Glomerular visceral epithelial cell (primary cell): Measurements from ENCODE around the gene PDE1A.
"Not testable (repeated sequence)": the region's sequence is repeated elsewhere in the genome, so short reads cannot be mapped to it uniquely, and the experiment has no call there.

Experiments used
- DNase-seq: peaks from one replicate; pipeline ENCODE4 v3.0.0-alpha.2; 2016; ENCODE audit errors: extremely low spot score

PDE1A gene

GRCh38 chr2:182406221-182406620 lies 20.6 kb downstream of the PDE1A start:
- DNase-seq, result no peak

GRCh38 chr2:182404975-182405561 lies 21.8 kb downstream of the PDE1A start:
- no peak for DNase-seq

- DNase-seq, result no peak
Observed at GRCh38 chr2:182404092-182404491, 22.7 kb downstream of the PDE1A start.

GRCh38 chr2:182393270-182393760 lies 33.5 kb downstream of the PDE1A start:
- DNase-seq, result no peak

GRCh38 chr2:182391443-182391842 lies 35.4 kb downstream of the PDE1A start:
- peak; percentile 30 for DNase-seq

GRCh38 chr2:182386267-182386880 lies 40.5 kb downstream of the PDE1A start:
- DNase-seq, result not testable (repeated sequence)

- DNase-seq, result no peak
Observed at GRCh38 chr2:182384860-182385259, 42.0 kb downstream of the PDE1A start.

GRCh38 chr2:182381225-182381624 lies 45.6 kb downstream of the PDE1A start:
- no peak for DNase-seq

GRCh38 chr2:182379241-182379640 lies 47.6 kb downstream of the PDE1A start:
- DNase-seq, result no peak

- no peak for DNase-seq
Observed at GRCh38 chr2:182378759-182379158, 48.1 kb downstream of the PDE1A start.

GRCh38 chr2:182377467-182377866 lies 49.4 kb downstream of the PDE1A start:
- no peak for DNase-seq

GRCh38 chr2:182375862-182376261 lies 51.0 kb downstream of the PDE1A start:
- no peak for DNase-seq

GRCh38 chr2:182372661-182373060 lies 54.2 kb downstream of the PDE1A start:
- DNase-seq, result peak; percentile 88

- no peak for DNase-seq
Observed at GRCh38 chr2:182368996-182369395, 57.8 kb downstream of the PDE1A start.

GRCh38 chr2:182368446-182368845 lies 58.4 kb downstream of the PDE1A start:
- peak; percentile 20 for DNase-seq

- no peak for DNase-seq
Observed at GRCh38 chr2:182367401-182367800, 59.4 kb downstream of the PDE1A start.

GRCh38 chr2:182366628-182367027 lies 60.2 kb downstream of the PDE1A start:
- DNase-seq, result no peak

- DNase-seq, result no peak
Observed at GRCh38 chr2:182365855-182366254, 61.0 kb downstream of the PDE1A start.

- DNase-seq, result no peak
Observed at GRCh38 chr2:182361477-182361876, 65.4 kb downstream of the PDE1A start.

- no peak for DNase-seq
Observed at GRCh38 chr2:182360663-182361260, 66.1 kb downstream of the PDE1A start.

GRCh38 chr2:182359990-182360662 lies 66.7 kb downstream of the PDE1A start:
- peak; percentile 74 for DNase-seq
